HG03066 (cell line): ENCODE measurements around the gene ZSWIM2.
"Not testable (repeated sequence)": the region's sequence is repeated elsewhere in the genome, so short reads cannot be mapped to it uniquely, and the experiment has no call there.

Experiments used
- ATAC-seq: cut with Tn5 transposase; IDR thresholded peaks from one replicate; pipeline ENCODE4 v1.9.1; 2021; ENCODE audit warnings: low read depth; ENCODE audit not compliant: unreplicated experiment

ZSWIM2 gene, protein sequence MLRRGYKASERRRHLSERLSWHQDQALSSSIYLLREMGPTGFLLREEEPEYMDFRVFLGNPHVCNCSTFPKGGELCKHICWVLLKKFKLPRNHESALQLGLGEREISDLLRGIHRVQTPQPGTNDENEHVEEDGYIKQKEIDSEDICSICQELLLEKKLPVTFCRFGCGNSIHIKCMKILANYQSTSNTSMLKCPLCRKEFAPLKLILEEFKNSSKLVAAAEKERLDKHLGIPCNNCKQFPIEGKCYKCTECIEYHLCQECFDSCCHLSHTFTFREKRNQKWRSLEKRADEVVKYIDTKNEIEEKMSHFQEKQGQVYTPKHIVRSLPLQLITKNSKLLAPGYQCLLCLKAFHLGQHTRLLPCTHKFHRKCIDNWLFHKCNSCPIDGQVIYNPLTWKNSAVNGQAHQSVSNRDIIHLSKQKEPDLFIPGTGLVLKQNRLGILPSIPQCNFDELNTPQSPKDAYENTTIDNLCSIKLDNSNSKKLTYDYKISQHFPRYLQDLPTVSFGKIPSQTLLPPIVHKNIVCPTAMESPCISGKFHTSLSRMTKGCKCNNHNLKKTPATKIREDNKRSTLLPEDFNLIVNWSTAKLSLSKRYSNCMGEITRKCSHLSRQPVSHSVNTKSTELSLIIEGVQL

DNA sequence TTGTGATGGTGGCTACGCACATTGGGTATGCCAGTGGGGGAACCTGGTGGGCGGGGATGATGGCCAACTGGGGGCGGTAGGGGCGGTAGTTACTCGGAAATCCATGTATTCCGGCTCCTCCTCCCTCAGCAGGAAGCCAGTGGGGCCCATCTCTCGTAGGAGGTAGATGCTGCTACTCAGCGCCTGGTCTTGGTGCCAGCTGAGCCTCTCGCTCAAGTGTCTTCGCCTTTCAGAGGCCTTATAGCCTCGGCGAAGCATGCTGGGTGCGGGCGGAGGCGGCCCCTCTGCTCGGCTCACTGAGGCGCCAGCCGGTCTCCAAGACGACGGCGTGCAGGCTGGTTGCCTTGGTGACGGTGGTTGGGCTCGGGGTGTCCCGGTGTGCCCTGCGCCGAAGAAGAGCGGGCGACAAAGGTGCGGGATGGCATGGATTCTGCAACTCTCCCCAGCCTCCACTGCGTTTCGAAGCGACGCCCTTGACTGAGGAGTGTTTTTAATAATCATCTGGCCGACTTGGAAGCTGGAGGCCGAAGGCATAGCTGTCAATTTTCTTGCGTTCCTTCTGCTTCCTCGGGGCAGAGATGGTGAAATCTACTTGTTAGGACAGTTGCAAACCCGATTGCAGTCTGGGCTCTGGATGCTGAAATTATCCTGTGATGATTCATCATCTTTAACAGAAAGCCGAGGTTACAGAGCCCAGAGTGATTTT lies at the start of gene ZSWIM2:
ZSWIM2 (minus strand) TSS at position 298 of the 706 bp plus-strand sequence; CDS start at position 258, 40 bp downstream.
- peak; percentile 59 for ATAC-seq

DNA sequence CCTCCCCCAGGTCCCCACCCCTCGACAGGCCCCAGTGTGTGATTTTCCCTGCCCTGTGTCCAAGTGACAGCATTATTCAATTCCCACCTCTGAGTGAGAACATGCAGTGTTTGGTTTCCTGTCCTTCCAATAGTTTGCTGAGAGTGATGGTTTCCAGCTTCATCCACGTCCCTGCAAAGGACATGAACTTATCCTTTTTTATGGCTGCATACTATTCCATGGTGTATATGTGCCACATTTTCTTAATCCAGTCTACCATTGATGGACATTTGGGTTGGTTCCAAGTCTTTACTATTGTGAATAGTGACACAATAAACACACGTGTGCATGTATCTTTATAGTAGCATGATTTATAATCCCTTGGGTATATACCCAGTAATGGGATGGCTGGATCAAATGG lies 47.2 kb upstream of the ZSWIM2 start:
- not testable (repeated sequence) for ATAC-seq

DNA sequence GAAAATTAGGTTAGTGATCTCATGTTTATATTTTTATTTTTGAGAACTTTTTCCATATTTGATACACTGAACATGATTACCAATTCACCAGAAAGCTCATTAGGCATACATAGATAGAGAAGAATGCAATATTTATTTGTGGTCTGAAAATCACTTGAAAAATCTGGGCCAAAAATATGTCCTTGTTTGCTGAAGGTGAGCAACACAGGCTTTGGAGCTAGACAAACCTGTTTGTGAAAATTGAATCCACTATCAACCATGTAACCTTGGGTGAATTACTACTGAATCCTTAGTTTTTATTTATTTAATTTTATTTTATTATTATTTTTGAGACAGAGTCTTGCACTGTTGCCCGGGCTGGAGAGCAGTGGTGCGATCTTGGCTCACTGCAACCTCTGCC lies 46.5 kb upstream of the ZSWIM2 start:
- no peak for ATAC-seq

DNA sequence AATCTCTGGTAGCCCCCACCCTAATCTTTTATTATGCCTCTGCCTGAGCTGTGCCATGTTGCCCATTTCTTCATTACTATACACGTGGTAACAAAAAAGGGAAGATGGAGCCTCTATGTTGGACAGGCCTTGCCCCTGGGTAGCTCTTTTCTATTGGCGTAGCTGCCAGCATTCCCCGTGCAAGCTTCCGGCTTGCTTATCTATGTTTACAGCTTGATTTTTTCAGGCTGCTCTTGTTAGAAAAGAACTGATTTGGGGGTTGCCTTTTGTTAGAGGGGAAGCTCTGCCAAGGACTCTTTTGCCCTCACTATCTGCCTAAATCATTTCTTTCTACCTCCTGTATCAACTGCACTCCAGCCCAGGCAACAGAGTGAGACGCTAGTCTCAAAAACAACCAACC lies 45.5 kb upstream of the ZSWIM2 start:
- ATAC-seq, result no peak

DNA sequence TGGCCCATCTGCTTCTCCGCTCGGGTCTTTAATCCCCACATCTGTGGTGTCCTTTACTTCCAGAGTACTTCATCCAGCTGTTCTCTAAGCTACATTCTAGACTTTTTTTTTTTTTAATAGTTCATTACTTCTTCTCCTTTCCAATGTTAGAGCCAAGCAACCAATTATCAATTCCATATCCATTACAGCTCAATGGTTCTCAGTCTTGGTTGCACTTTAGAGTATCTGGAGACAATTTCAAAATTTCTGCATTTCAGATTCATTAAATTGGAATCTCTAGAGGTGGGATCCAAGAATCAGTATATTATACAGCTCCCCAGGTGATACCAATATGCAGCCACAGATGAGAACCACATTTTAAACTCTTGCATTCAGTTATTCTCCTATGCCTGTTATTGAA lies 43.9 kb upstream of the ZSWIM2 start:
- no peak for ATAC-seq

DNA sequence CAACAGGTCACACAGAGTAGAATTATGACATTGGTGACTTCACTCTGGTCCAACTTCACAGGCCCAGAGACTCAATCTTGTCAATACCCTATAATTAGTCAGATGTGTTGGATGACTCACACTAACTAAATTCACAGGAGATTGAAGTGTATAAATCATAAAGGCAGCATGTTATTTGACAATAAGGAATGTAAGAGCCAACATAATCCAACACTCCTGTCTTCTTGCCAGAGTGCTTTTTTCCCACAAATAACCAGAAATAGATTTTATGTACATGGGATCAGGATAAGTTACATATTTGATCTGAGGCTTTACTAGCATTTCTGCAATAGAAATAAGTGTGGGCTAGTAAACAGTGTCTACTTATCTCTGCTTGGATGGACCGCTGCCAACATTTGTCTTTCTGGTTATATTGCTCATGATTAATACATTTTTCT lies 42.2 kb upstream of the ZSWIM2 start:
- ATAC-seq, result no peak

DNA sequence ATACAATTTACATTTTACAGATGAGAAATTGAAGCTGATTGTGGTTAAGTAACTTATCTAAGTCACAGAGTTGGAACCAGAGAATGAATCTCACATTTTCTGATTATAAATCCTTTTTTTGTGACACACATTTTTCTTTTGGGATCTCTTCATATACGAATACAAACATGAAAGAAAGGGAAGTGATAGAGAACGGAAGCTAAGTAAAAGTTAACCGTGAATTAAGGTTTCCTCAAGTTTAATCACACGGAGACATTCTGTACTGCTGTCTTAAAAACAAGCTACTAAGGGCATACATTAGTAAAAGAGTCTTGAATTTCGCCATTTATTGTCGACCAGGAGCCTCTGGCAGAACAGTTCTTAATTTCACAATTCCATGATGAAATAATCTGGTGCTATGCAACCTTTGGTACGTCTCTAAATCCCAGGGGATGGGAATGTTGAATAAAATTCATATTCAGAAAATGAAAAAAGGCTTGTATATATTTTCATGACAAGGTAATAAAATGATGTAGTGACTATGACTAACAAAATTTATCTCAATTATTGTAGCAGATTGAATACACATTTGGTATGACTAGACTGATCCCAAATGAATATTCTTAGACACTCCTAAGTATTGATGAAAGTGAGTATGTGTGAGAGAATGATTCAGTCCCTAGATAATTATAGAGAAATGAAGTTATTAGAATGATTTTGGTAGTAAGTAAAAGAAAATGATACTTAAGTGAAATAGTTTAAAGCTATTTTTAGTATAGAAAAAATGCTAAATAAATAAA lies 40.3 kb upstream of the ZSWIM2 start:
- no peak for ATAC-seq

DNA sequence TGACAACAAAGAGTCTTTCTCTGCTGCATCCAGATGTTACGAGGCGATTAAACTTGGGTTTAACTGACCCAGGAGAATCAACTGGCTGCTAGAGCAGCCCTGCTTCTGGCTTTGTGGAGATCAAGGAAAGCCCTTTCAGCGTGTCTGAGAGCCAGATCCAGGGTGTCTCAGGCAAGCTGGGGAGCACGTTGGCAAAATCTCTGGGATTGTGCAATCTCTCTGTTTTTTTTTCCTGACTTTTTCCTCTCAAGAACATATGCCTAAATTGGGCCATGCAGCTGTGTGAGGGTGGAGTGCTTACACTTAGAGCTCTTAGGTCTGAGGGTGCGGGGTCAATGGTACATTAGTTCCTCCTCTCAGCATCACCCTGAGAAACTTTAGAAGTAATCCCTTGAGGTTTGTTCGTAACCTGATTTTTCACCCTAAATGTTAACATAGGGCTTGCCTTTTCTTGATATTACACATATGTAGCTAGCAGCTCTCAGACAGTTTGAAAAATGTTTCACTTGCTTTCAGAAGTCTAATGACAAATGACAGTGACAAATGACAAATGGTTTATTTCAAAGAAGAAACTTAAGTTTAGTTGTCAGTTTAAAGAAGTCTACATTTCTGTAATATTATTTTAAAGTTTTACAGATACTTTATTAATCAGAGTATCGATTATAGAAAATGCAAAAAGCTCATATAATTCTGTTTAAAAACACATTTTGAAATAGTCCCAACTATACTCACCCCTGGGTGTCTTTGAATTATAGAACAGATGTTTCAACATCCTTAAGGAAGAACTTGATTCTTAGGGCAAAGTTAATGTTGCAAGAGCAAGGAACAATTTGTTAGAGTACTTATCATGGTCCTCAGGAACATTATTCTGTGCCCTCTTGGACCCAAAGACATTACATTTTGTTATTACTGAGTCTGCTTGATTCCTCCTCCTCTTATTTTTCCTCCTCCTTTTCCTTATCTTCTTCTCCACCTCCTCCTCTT lies 38.4 kb upstream of the ZSWIM2 start:
- no peak for ATAC-seq

DNA sequence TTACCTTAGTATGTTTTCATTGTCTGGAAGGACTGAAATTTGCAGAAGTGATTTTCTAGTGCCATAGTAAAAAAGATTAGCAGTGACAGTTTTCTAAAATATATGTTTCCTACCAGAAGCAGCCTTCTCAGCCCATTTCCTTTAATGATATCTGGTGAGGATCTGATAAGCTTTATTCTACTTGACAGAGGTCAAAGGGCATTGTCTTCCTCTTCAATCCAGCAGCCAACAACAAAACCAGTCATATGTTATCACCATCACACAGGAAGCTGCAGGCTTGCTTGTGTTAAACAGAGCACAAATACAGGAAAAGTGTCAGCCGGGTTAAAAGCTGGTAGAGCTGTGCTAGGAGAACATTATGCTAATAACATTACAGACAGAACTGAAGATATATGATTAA lies 35.6 kb upstream of the ZSWIM2 start:
- no peak for ATAC-seq

DNA sequence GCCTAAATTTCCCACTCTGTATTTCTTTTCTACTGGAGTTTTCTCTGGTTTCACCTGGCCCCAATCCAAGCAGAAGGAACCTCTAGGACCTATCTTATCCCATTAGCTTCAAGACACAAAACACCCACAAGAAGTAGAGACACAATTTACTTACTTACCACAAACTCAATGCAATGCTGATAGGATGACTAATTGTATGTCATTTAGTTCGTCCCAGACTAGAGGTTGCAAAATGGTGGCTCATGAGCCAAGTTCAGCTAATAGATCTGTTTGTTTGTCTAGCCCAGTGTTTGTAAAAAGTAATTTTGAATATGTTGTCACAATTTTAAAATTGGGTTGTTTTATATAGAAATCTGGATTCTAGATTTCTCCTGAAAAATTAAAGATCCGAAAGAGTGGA lies 34.7 kb upstream of the ZSWIM2 start:
- no peak for ATAC-seq

DNA sequence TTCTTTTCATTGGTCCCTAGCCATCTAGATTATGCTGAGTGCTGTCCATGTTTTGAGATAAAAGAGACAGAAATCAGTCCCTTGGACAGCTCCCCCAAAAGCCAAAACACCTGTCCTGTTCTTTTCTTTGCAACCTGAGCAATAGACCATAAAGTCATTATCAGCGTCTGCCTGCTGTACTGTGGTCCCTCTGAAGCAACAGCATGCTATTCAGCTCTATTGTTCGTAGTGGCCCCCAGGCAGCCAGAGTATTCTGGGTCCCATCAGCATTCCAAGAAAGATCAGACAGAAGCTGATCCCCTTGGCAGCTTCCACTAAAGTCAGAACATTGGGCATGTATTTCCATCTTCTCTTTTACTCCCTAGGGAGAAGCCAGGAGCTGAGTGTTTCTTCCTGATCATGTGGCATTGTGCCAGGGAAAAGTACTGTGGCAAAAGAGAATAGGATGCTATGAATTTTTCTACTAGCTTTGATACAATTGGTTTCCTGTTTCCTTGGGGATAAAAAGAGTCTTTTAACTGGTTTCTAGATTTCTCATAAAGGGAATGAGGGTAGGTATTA lies 33.6 kb upstream of the ZSWIM2 start:
- ATAC-seq, result no peak

DNA sequence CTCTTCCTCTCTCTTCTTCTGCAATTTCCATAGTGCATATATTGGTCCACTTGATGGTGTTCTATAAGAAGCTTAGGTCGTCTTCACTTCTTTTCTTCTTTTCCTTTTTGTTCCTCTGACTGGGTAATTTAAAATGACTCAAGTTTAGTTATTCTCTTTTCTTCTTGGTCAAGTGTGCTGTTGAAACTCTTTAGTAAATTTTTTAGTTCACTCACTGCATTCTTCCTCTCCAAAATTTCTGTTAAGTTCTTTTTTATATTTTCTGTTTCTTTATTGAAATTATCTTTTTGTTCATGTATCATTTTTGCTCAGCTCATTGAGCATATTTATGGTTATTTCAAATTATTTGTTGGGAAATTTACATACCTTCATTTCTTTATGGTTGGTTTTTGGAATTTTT lies 32.7 kb upstream of the ZSWIM2 start:
- ATAC-seq, result no peak

DNA sequence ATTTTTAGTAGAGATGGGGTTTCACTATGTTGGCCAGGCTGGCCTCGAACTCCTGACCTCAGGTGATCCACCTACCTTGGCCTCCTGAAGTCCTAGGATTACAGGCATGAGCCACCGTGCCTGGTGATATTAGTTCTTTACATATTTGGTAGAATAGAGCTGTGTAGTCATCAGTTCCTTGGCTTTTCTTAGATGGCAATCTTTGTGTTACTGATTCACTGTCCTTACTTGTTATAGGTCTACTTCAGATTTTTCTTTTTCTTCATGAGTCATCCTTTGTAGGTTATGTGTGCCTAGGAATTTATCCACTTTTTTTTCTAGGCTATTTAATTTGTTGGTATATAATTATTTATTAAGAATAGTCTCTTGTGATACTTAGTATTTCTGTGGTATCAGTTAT lies 30.3 kb upstream of the ZSWIM2 start:
- ATAC-seq, result no peak

DNA sequence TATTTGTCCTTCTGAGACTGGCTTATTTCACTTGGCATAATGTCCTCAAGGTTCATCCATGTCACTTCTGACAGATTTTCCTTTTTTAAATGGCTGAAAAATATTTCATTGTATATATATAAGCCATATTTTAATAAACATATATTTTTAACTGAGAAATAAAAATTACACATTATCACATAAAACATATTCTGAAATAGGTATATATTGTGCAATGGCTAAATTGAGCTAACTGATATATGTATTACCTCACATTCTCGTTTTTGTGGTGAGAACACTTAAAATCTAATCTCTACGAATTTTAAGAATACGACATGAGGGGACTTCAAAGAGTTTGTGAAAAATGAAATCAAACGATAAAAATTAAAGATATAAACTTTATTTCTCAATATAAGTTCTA lies 25.7 kb upstream of the ZSWIM2 start:
- no peak for ATAC-seq

DNA sequence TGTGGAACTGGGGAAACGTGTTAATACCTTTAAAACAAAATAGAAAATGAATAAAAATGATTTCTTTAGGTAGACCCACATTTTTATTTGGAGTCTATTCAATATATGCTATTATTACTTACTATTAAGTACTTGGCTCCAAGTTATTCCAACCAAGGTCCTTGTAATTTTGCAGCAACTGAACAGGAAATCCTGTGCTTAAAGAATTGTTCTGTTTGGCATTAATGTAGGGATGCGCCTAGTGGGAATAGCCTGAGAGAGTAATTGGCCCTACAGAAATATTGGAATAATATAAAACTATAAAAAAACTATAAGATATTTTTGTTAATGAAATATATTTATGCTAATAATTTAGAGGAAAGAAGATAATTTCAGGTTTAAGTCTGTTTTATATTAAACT lies 22.9 kb upstream of the ZSWIM2 start:
- ATAC-seq, result no peak

DNA sequence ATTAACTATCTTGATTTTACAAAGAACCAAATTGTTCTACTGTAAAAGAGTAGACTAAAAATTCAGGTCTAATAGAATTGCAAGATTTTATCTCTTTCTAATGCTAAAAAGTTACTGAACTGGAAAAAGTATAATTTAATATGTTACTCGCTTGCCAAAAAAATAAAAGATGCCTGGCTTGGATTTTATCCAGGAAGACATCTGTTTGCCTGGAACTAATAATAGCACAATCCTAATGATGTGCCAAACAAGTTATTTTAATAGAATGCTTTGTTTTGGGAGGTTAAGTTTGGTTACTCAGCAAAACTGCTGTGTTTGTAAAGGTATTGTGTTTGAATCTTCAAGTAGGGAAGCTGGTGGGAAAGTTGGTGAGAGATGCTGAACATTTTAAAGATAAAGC lies 19.4 kb upstream of the ZSWIM2 start:
- no peak for ATAC-seq

DNA sequence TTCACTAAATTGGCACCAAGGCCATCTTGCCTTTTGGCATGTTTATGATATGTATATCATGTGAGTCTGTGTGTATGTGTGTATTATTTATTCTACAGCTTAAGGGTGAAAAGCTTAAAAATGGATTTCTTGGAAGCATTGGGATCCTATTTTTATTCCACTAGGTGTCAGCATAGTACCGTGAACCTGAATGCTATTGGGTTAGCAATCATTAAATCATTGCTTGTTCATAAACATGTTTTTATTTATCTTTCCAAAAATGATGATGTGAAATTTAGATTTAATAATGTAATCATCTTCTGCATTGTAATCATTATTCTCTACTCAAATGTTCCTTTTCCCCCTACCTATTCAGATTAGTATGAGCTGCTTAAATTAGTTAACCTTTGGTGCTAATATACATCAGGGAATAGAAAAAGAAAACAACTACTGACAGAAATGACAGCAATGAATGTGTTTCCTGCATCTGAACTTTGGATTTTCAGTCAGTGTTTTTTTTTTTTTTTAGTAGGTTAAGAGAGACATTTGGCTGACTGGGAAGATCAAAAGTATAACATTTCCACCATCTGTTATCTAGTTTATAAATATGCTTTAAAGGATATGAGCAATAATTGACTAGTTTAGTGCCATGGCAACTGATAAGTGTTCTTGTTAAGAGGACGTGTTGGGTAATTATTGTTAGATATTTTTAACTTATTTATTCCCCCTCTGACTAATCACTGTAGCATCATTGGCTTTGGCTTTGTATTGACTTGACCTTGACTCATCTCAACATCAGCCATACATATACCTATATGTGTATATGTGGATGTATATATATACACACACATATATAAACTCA lies 14.1 kb upstream of the ZSWIM2 start:
- no peak for ATAC-seq

DNA sequence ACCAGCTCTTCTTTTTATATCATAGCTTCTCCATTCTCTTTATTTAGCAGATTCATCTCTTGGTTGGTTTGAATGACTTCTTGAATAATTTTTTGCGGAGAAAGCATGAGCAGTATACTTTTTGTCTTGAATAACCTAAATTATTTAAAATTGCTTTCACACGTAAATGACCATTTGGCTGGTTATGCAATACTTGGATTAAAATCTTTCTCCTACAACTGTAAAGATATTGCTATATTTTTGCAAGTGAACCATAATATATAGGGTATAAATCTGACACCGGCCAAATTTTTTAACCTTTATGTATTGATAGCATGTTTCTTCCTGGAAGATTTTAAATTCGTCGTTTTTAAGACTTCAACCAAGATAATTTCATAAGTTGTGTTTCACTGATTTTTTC lies 6.2 kb upstream of the ZSWIM2 start:
- ATAC-seq, result no peak
